ENCODE data around the gene KCNMB1.

GRCh38 chr5:170418736-170419135, 29.6 kb upstream of the KCNMB1 start:
- TF ChIP-seq CTCF (IDR thresholded peaks at IDR 0.05): no peak
- TF ChIP-seq POLR2A (IDR thresholded peaks at IDR 0.05): no peak
